Eye (tissue), 1 donor: ENCODE data around the gene SPATA2L.
A peak's percentile ranks its signal among the peaks of the same experiment; 100 is the strongest.
"Not testable (repeated sequence)": the region's sequence is repeated elsewhere in the genome, so short reads cannot be mapped to it uniquely, and the experiment has no call there.

Source experiments
- DNase-seq: peaks from one replicate; pipeline ENCODE4 v3.0.0-alpha.2; 2015

The SPATA2L gene

DNA sequence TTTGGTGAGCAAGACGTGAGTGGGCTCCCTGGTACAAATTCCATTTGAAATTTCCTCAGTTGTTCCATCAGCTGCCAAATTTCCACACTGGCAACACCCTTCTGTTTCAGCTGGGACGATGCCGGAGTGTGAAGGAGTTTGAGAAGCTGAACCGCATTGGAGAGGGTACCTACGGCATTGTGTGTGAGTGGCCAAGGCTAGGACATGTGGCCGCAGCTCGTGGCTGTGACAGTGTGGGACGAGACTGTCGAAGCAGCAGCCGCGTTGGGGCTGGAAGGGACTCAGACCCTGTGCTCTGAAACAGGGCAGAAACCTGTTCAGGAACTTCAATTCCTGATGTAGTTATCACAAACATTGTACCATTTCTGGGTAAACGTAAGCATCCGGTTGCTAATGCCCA lies 12.4 kb downstream of the SPATA2L start:
- no peak for DNase-seq

- DNase-seq, result no peak
Measured at GRCh38 chr16:89688395-89688794, 13.1 kb downstream of the SPATA2L start.

DNA sequence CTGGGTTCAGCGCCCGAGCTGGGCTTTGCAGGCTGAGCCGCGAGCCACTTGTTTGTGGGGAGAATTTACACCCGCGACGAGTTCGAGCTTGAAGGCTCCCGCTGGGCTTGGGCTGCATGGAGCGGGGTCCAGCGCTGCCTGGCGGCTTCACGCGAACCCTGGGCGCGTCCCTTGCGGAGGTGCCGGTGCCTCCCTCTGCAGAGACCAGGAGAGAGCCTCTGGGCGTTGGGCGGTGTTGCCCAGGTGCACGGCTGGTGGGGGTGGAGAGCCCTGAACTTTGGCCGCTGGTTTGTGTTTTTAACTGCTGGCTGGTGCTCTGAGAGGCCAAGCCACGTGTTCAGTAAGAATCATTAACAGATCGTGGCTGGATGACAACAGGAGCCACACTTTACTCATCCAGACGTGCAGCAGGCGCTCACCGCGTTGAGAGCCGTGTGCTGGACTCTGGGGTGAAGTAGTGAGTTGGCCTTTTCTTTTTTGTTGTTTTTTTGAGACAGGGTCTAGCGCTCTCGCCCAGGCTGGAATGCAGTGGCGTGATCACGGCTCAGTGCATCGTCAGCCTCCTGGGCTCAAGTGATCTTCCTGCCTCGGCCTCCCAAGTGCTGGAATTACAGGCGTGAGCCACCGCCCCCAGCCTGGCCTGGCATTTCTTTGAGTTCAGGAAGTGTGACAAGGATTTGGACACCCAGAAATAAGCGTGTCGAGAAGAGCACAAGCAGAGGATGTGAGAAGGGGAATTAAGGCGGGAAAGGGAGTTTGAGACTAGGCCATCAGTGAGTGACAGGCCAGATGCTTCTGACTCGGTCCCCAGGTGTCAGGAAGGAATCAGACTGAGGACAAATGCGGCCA lies 14.2 kb downstream of the SPATA2L start:
- no peak for DNase-seq

DNA sequence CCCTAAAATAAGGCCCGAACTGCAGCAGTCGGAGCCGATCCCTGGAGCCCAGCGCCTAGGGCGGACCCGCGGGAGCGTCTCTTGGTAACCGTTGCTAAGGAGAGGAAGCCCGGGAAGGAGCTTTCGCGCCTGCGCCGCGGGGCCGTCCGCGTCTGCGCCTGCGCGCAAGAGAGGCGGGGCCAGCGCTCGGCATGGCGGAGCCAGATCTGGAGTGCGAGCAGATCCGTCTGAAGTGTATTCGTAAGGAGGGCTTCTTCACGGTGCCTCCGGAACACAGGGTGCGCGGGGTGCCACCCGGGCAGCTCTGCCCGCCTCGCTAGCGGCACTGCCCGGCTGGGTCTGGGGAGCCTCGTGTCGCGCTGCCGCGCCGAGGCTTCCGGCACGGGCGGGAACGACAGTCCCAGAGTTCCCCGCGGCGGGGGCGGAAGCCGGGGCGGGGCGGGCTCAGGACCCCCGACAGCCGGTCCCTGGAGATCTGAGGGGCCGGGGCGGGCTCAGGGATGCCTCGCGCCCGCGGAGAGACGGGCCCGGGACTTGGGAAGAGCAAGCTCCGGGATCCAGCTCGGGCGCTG lies 14.9 kb downstream of the SPATA2L start, which contains the start of gene CDK10:
TSS of gene CDK10 (plus strand) at position 170 of the 572 bp plus-strand sequence. CDS start at position 192, 22 bp downstream.
- DNase-seq, result peak; percentile 98

DNA sequence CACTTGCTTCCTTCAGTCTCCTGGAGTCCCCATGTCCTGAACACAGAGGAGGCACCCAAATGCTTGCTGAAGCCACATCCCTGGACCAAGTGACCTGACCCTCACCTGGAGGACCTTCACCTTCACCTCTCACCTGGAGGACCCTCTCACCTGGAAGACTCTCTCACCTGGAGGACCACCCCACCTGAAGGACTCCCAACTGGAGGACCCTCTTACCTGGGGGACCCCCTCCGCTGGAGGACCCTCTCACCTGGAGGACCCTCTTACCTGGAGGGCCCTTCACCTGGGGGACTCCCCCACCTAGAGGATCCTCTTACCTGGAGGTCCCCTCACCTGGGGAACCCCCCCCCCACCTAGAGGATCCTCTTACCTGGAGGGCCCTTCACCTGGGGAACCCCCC lies 15.6 kb downstream of the SPATA2L start:
- DNase-seq, result no peak

GRCh38 chr16:89678258-89678657 lies 23.2 kb downstream of the SPATA2L start:
- DNase-seq, result no peak

DNA sequence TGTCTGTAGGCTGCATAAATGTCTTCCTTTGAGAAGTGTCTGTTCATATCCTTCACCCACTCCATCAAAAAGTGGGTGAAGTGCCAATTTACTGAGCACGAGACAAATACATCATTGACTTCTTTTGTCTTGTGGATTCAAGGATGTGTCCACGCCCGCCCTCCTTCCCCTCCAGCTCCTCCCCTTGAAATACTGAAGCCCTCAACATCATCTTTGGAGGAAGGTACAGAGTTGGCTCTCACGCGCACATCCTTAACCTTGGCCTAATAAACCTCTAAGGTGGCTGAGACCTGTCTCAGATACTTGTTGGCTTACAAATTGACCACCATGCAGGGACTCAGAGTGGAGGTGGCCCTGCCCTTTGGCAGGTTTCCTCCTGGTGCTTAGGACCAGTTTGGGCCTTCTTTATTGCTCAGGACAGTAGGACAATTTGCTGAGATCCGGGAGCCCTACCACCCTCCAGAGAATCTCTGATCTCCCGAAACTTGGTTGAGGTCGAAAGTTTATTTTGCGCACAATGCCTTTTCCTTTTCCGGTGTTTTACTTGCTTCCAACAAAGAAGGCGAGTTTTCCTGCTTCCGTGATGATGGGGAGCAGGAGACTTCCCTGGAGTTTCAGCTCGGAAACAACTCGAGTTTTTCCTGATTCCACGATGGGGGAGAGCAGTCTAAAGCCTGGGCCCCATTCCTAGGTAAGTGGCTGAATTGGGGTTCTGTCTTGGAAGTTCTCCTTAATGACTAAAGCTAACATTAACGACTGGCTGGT lies 29.1 kb downstream of the SPATA2L start:
- DNase-seq, result no peak

DNA sequence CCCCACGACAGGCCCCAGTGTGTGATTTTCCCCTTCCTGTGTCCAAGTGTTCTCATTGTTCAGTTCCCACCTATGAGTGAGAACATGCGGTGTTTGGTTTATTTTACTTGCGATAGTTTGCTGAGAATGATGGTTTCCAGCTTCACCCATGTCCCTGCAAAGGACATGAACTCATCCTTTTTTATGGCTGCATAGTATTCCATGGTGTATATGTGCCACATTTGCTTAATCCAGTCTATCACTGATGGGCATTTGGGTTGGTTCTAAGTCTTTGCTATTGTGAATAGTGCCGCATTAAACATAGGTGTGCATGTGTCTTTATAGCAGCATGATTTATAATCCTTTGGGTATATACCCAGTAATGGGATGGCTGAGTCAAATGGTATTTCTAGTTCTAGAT lies 29.9 kb downstream of the SPATA2L start:
- not testable (repeated sequence) for DNase-seq

GRCh38 chr16:89670496-89671431 lies 30.7 kb downstream of the SPATA2L start:
- no peak for DNase-seq

DNA sequence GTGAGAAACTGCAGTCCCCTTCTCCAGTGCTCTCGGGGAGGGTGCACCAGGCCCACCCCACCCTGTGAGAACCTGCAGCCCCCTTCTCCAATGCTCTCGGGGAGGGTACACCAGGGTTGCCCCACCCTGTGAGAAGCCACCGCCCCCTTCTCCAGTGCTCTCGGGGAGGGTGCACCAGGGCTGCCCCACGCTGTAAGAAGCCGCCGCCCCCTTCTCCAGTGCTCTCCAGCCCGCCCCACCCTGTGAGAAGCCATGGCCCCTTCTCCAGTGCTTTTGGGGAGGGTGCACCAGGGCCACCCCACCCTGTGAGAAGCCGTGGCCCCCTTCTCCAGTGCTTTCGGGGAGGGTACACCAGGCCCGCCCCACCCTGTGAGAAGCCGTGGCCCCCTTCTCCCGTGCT lies 31.8 kb downstream of the SPATA2L start:
- DNase-seq, result no peak

- DNase-seq, result no peak
Measured at GRCh38 chr16:89668790-89669158, 32.7 kb downstream of the SPATA2L start.

- DNase-seq, result no peak
Measured at GRCh38 chr16:89667633-89668032, 33.9 kb downstream of the SPATA2L start.

GRCh38 chr16:89667000-89667399 lies 34.5 kb downstream of the SPATA2L start:
- DNase-seq, result not testable (repeated sequence)

DNA sequence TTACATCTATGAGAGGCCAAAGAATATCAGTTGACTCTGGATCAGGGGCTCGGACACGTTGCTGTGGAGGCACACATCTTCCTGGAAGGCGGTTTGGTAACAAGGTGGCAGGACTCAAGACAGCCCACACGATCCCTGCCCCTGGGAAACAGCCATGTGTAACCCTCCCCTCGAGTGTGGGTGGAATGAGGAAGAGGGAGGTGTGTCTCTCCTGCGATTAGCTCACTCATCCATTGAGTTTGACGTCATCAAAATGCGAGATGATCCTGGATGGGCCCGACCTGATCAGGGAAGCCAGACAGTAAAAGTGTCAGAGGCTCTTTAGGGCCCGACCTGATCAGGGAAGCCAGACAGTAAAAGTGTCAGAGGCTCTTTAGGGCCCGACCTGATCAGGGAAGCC lies 37.3 kb downstream of the SPATA2L start:
- not testable (repeated sequence) for DNase-seq

DNA sequence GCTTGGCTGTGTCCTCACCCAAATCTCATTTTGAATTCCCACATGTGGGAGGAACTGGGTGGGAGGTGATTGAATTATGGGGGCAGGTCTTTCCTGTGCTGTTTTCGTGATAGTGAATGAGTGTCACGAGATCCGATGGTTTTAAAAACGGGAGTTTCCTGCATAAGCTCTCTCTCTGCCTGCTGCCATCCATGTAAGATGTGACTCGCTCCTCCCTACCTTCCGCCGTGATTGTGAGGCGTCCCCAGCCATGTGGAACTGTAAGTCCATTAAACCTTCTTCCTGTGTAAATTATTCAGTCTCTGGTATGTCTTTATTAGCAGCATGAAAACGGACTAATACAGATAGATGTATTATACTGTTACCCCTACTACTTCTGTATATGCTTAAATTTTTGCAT lies 40.3 kb downstream of the SPATA2L start:
- DNase-seq, result no peak

GRCh38 chr16:89660146-89660545 lies 41.4 kb downstream of the SPATA2L start:
- DNase-seq, result no peak

GRCh38 chr16:89658221-89658879 lies 43.2 kb downstream of the SPATA2L start:
- DNase-seq, result no peak

- peak; percentile 96 for DNase-seq
Measured at GRCh38 chr16:89657442-89658220, 43.9 kb downstream of the SPATA2L start, which contains the start of the genes CHMP1A and SPATA33. TSS of gene CHMP1A (minus strand) at chr16:89657708. CDS start at chr16:89657588, 120 bp downstream. TSS of gene SPATA33 (plus strand) at chr16:89657836. CDS start at chr16:89657912, 76 bp downstream.

GRCh38 chr16:89656435-89657121 lies 44.9 kb downstream of the SPATA2L start:
- DNase-seq, result no peak

GRCh38 chr16:89655062-89655643 lies 46.4 kb downstream of the SPATA2L start:
- DNase-seq, result no peak
